Measurements from ENCODE around the gene ITGA1.

ITGA1 gene

DNA sequence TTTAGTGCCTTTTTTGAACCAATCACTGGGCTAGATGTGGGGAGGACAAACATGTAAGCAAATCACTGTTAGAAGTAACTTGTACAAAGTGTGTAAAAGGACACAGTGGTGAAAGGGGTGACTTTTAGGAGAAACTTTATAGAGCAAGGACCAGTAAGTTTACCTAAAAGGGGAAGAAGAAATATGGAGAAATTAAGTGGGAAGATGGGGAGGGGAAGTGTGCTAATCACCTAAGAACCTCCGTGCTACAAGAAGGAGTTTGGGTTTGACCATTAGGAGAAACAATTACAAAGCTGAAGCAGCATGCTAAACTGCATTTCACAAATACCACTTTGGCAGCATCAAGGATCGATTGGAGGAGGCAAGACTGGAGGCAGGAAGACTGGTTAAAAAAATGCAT lies 17.3 kb downstream of the ITGA1 start:
- DNase-seq (ENCODE audit: low read depth) = no peak
- no peak overlapping the region for H3K4me3 ChIP-seq (replicated peaks; ENCODE audit: low read depth, low read length)
- TF ChIP-seq, protein P1, sequence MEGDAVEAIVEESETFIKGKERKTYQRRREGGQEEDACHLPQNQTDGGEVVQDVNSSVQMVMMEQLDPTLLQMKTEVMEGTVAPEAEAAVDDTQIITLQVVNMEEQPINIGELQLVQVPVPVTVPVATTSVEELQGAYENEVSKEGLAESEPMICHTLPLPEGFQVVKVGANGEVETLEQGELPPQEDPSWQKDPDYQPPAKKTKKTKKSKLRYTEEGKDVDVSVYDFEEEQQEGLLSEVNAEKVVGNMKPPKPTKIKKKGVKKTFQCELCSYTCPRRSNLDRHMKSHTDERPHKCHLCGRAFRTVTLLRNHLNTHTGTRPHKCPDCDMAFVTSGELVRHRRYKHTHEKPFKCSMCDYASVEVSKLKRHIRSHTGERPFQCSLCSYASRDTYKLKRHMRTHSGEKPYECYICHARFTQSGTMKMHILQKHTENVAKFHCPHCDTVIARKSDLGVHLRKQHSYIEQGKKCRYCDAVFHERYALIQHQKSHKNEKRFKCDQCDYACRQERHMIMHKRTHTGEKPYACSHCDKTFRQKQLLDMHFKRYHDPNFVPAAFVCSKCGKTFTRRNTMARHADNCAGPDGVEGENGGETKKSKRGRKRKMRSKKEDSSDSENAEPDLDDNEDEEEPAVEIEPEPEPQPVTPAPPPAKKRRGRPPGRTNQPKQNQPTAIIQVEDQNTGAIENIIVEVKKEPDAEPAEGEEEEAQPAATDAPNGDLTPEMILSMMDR (IDR thresholded peaks at IDR 0.05; ENCODE audit: low read length, missing control alignments) = no peak

DNA sequence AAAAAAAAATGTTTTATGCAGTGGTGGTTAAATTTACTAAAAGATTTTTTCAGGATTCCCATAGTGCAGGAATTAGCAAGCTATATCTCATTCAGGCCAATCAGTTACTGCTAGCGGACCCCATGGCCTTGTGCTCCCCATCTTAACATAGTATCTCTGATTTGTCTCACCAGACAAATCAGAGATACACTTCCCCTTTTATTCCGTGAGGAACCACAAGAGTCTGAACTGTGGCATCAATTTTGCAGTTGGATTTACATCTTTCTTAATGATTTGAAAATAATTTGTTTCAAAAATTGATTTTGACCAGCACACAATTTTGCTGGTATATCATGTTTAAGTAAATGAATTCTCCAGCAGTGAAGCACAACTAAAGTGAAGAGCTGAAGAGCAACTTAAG lies 17.9 kb downstream of the ITGA1 start:
- DNase-seq (ENCODE audit: low read depth) = no peak

DNA sequence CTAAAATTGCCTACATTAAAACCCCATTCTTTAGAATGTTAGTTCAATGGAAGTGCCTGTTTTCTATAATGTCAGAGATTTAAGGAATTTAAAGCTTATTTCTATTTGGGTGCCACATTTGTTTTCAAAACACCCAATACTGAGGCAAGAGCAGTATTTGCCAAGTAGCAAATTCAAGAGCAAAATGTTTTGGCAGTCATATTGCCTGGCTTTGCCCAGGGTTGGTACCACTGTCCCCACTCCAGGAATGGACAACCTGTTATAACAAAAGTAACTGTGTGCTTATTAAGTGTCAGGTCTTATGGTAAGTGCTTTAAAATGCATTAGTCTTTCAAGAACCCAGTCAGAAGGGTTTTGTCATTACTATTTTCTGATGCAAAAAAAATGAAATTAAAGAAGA lies 19.3 kb downstream of the ITGA1 start:
- DNase-seq (ENCODE audit: low read depth) = no peak
- no peak overlapping the region for H3K4me3 ChIP-seq (replicated peaks; ENCODE audit: low read depth, low read length)
- TF ChIP-seq, protein P1 (IDR thresholded peaks at IDR 0.05; ENCODE audit: low read length, missing control alignments) = no peak

More for the DNA sequence above, 17.9 kb downstream of the ITGA1 start:
- no peak overlapping the region for H3K4me3 ChIP-seq (replicated peaks; ENCODE audit: low read depth, low read length)
- TF ChIP-seq, protein P1 (IDR thresholded peaks at IDR 0.05; ENCODE audit: low read length, missing control alignments) = no peak

DNA sequence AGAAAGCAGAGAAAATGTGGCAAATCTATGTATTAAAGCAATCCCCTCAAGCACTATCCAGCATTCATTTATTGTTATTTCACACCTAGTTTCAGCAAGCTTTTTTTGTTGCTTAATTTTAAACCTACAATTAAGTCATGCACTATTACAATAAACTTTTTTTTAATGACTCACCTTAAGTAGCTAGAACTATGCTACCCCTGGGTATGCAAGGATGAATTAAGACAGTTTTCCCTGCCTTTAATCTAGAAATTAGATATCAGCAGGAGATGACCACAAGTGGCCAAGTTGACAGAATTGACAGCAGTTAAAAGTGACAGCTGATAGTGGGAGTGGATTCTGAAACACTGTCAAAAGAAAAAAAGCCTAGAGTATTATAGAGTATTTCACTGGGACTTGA lies 20.0 kb downstream of the ITGA1 start:
- TF ChIP-seq, protein P1 (IDR thresholded peaks at IDR 0.05; ENCODE audit: low read length, missing control alignments) = no peak
- DNase-seq (ENCODE audit: low read depth) = no peak
- no peak overlapping the region for H3K4me3 ChIP-seq (replicated peaks; ENCODE audit: low read depth, low read length)

DNA sequence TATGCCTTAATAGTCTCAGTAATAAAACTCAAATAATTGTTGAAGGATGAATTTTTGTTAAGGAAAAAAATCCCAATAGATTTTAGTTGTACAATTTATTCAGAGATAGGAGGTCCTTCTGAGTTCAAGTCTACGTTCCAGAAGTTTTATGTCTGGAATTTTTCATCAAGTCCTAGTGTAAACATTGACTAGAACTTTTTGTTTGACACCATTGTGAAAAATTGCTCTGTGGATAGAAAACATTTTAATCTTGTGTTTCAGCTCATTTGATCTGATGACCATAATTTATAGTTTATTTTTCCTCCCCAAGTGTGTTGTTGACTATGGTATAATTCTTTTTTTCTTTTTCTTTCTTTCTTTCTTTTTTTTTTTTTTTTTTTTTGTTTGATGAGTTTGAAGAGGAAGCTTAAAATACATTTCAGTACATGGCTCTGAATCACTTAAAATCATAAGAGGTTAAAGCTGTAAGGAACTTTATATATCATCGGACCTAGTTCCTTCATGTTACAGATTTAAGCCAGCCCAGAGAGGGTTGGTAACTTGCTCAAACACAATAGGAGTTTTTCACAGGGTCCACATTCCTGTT lies 20.7 kb downstream of the ITGA1 start:
- DNase-seq (ENCODE audit: low read depth) = no peak
- TF ChIP-seq, protein P1 (IDR thresholded peaks at IDR 0.05; ENCODE audit: low read length, missing control alignments) = no peak
- no peak overlapping the region for H3K4me3 ChIP-seq (replicated peaks; ENCODE audit: low read depth, low read length)

DNA sequence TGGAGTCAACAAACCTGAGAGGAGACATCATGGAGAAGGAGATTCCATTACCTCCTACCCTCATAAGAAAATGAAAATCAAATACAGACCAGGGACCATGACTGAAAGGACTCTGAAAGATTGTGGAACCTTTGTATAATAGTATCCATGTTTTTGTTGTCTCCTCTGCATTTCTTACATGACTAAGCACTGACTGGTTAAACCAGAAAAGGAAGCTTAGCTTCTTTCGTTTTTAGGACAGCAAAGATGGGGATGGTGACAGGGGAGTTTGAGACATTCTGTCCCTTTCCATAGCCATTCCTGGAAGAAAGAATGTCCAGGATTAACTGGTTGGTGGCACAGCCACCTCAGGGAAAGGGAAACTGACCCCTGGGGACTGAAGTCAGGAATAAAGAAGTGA lies 22.2 kb downstream of the ITGA1 start:
- TF ChIP-seq, protein P1 (IDR thresholded peaks at IDR 0.05; ENCODE audit: low read length, missing control alignments) = no peak
- no peak for DNase-seq (ENCODE audit: low read depth)
- no peak overlapping the region for H3K4me3 ChIP-seq (replicated peaks; ENCODE audit: low read depth, low read length)

DNA sequence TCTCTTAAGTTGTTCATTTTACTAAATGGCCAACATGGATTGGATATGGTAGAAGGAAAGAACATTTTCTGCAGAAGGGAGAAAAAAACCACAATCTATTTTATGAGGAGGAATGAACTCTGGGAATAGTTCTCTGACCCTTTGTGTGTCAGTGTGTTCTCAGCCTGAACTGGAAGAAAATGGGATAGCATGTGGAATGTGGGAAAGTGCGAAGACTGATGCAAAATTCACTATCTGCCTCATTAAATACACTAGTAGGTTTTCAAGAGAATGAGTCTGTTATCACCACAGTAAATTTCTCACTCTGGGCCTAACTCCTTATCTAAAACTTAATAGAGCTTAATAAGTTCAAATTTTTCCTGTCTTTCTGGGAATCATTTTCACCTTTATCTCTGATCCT lies 22.7 kb downstream of the ITGA1 start:
- H3K4me3 ChIP-seq (replicated peaks; ENCODE audit: low read depth, low read length) = no peak overlapping the region
- no peak for DNase-seq (ENCODE audit: low read depth)
- TF ChIP-seq, protein P1 (IDR thresholded peaks at IDR 0.05; ENCODE audit: low read length, missing control alignments) = no peak
